Midbrain (tissue), 1 donor: ENCODE results near the gene TPO.
"Not testable (repeated sequence)": the region's sequence is repeated elsewhere in the genome, so short reads cannot be mapped to it uniquely, and the experiment has no call there.

Experiments used
- DNase-seq: peaks from one replicate; lab custom pipeline; 2025; lab: John Stamatoyannopoulos, UW

Gene TPO

GRCh38 chr2:1413156-1413710 is at the start of gene TPO:
TSS of gene TPO (plus strand) at chr2:1413463. CDS start at chr2:1414409, 946 bp downstream.
- no peak for DNase-seq

DNA sequence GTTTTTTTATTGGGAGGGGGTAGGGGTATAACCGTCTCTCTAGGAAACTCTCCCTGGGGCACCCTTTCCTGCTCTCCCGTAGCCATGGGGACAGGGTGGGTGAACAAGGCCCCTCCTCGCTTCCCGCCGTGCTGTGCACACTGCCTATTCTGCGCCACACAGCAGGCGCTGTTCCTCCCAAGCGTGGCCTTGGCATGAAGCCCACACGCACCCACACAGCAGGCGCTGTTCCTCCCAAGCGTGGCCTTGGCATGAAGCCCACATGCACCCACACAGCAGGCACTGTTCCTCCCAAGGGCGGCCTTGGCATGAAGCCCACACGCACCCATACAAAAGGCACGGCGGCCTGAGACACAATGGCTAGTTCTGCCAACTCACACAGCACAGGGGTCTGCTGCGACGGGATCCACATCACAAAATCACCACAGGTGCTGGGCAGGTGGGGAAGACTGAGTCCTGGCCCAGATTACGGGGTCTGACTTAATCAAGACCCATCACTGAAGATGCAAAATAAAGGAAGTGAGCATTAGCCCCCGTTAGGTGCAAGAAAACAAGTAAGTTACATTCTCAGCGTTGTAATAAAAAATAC is 46.6 kb upstream of the TPO start:
- DNase-seq: peak; percentile 85

GRCh38 chr2:1367601-1368000 is 45.7 kb upstream of the TPO start:
- DNase-seq: no peak

DNA sequence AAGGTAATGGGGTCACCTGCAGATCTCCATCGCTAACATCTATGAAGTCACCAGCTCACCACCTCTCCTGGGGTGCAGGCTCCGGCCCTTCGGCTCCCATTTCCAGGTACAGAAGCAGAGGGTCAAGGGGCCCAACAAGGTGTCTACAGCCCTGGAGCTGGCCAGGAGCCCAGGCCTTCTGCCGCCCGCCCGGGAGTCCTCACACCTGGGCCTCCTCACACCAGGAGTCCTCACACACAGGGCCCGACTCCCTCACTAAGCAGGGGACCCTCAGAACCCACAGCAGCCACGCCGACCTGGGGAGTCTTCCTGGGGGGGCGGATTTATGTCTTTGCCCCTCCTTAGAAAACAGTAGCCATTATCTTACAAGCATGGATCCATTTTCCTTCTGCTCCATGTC is 43.4 kb upstream of the TPO start:
- no peak for DNase-seq

- DNase-seq: no peak
Observed at GRCh38 chr2:1370461-1370860, 42.8 kb upstream of the TPO start.

- DNase-seq: no peak
Observed at GRCh38 chr2:1371082-1371481, 42.2 kb upstream of the TPO start.

DNA sequence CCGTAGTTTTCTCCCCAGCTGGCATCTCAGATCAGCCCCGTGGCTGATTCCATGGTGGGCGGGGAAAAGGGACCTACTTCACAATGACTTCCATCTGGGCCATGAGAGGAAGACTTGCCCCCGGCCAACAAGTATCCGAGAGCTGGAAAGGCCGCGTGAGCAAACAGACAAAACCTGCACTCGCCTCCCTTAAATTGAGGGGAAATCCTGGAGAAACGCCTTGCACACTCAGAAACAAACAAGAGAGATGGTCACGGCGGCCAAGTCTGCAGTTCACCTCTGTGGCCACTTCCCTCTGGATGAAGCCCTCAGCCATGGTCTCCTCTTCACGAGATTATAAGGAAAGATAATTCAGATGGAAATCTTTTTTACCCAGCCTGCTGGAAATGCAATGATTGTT is 39.4 kb upstream of the TPO start:
- no peak for DNase-seq

- DNase-seq: no peak
Observed at GRCh38 chr2:1374287-1374686, 39.0 kb upstream of the TPO start.

DNA sequence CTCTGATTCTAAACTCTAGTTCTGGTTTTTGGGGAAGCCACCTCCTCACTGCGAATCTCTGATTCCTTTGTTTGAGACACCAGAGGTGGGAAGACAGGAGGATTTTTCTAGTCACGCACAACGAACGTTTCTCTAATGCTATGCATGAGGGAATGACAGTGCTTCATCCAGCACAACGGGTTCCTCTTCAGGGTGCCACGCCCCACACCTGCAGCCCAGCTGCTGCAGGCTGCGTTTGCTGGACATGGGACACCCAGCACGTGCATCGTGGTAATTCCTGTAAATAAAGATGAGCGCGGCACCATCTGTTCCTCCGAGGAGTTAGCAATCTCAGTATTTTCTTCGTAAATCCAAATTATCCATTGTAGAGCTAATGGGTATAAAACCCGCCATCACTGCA is 37.5 kb upstream of the TPO start:
- no peak for DNase-seq

DNA sequence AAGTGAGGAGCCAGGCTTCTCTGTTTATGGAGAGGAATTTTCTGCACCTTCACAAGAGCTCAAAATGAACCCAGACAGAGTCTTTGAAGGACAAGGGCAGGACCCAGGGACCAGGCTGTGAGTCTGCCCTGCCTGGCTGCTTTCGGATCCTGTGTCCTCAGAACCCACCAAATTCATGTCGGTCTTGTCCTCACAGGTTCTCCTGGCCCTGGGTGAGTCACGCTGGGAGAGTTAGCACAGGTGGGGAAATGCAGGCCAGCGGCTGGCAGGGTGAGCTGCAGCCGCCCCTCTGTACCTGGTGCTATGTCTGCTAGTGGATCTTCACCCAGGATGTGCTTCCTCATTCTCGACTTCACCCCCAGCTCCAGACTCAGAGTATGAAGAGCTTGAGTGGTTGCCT is 35.8 kb upstream of the TPO start:
- no peak for DNase-seq

DNA sequence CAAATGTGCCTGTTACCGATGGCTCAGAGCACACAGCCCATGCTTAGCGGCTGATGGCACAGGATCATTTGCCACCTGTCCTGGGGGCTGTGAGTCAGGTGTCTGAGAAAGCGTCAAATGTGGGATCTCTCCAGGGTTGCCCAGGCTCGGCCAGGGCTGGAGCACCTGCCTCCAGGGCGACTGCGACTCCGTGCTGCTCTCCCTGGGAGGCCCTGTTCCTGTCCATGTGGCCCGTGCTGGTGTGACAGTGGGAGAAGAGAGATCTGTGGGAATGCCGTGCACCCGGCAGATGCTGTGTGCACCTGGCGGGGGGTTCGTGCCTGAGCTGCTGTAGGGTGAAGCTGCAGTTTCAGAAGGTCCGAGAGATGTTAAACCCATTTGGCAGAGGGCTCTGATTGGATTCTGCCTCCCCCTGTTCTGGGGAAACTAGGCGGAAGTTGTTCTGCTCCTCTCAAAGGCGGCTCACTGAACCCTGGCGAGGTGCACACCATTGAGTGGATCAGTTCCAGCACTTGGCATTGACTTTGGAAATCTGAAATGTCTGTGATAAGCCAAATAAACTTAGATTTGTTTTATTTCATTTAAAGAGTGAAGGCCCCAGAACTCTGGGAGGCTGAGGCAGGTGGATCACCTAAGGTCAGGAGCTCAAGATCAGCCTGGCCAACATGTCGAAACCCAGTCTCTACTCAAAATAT is 34.7 kb upstream of the TPO start:
- no peak for DNase-seq

DNA sequence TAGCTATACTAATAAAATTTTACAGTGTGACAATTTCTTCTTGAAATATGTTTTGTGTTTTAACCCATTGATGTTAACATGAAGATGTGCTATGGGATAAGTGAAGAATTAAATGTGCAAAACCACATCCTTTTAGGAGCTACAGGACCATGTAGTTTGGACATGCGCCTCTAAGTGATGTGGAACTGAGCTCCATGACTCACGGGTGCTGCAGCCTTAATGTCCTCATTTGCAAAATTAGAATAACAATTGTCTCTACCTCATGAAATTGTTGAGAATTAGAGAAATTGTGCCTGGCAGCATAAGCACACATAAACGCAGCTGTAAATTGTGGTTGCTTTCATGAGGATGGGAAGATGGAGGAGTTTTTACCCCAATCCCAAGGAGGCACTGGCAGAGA is 31.6 kb upstream of the TPO start:
- no peak for DNase-seq

- not testable (repeated sequence) for DNase-seq
Observed at GRCh38 chr2:1387954-1388725, 25.1 kb upstream of the TPO start.

DNA sequence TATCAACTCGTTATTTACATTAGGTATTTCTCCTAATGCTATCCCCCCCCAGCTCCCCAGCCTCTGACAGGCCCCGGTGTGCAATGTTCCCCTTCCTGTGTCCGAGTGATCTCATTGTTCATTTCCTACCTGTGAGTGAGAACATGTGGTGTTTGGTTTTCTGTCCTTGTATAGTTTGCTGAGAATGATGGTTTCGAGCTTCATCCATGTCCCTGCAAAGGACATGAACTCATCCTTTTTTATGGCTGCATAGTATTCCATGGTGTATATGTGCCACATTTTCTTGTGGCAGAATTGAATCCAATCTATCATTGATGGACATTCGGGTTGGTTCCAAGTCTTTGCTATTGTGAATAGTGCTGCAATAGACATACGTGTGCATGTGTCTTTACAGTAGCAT is 23.1 kb upstream of the TPO start:
- DNase-seq: not testable (repeated sequence)

DNA sequence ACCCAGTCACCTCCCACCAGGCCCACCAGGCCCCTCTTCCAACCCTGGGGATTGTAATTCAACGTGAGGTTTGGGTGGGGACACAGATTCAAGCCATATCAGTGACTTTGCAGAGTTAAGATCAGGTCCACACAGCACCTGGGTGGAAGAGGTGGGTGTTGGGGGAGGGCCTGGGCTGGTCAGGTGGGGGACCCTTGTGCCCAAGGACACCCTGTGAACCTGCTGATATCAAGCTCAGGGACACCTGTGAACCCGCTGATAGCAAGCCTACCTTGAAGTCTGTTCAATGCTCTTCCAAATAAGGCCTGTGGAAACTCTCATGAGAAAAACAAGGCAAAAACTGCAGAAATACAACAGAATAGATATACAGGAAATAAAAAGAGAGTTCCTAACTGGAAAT is 19.9 kb upstream of the TPO start:
- no peak for DNase-seq

- no peak for DNase-seq
Observed at GRCh38 chr2:1394709-1395408, 18.4 kb upstream of the TPO start.

GRCh38 chr2:1397350-1397749 is 15.9 kb upstream of the TPO start:
- no peak for DNase-seq

GRCh38 chr2:1398191-1398590 is 15.1 kb upstream of the TPO start:
- no peak for DNase-seq

- DNase-seq: no peak
Observed at GRCh38 chr2:1400943-1401735, 12.1 kb upstream of the TPO start.

DNA sequence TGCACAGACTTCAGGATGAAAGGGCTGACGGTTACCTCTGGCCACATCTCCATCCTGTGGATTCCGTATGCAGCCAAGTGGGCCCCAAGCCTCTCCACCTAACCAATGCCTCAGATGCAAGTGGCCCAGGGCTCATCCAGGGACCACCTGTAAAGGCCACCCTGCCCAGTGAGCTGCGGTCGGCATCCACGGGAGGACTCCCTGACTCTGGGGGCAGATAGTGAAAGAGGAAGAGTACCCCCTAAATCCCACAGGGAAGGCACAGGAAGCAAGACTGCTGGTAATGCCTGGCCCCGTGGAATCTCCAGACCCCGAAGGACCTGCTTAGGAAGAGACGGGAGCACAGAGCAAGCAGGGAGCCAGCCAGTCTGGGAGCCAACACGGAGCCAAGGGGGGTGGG is 11.2 kb upstream of the TPO start:
- no peak for DNase-seq

GRCh38 chr2:1403565-1403964 is 9.7 kb upstream of the TPO start:
- DNase-seq: no peak

DNA sequence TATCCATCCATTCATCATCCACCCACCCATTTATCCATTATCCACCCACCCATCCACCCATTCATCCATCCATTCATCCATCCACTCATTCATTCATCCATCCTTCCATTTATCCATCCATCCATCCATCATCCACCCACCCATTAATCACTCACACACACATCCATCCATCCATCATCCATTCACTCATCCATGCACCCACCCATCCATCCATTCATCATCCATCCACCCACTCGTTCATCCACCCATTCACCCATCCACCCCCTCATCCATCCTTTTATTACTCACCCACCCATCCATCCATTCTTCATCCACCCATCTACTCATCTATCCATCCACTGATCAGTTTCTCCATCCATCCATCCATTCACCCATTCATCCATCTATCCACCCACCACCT is 8.1 kb upstream of the TPO start:
- DNase-seq: no peak
